Progenitor cell of endocrine pancreas (in vitro differentiated cells): ENCODE measurements around the gene ZNF12. TPM values are rescaled to one million over a fixed set of nuclear protein-coding genes. Genes with fewer than 3 reads are reported as not detected.
"Not testable (repeated sequence)": the region's sequence is repeated elsewhere in the genome, so short reads cannot be mapped to it uniquely, and the experiment has no call there.

Source experiments
- DNase-seq: peaks from one replicate; pipeline ENCODE4 v3.0.0; 2021; ENCODE audit warnings: low spot score; ENCODE audit not compliant: unreplicated experiment
- H3K27ac Mint-ChIP-seq: 2 replicates; pipeline ENCODE4 v1.8.0; 2021; ENCODE audit warnings: mild to moderate bottlenecking, moderate library complexity, mixed read lengths
- H3K27me3 Mint-ChIP-seq: 2 replicates; pipeline ENCODE4 v1.8.0; 2021; ENCODE audit warnings: mixed read lengths
- H3K36me3 Mint-ChIP-seq: 2 replicates; pipeline ENCODE4 v1.8.0; 2022; ENCODE audit warnings: mixed read lengths; ENCODE audit not compliant: insufficient read depth
- H3K4me1 Mint-ChIP-seq: 2 replicates; pipeline ENCODE4 v1.8.0; 2021; ENCODE audit warnings: low read depth, mixed read lengths
- H3K4me3 Mint-ChIP-seq: 2 replicates; pipeline ENCODE4 v1.8.0; 2021; ENCODE audit warnings: low read depth, mild to moderate bottlenecking, moderate library complexity, mixed read lengths
- H3K9me3 Mint-ChIP-seq: 2 replicates; pipeline ENCODE4 v1.8.0; 2021; ENCODE audit warnings: low read depth, mixed read lengths
- total RNA-seq: library from RNA; stranded (reverse); gene quantifications from 2 replicates; pipeline ENCODE4 v1.2.1, GENCODE V29; 2021
- TF ChIP-seq, protein P1 (sequence below): fragments of 200-600 bp; sonication (generic); IDR thresholded peaks from one replicate; pipeline ENCODE4 v1.5.0; 2021; ENCODE audit warnings: antibody characterized with exemption, mild to moderate bottlenecking; ENCODE audit not compliant: unreplicated experiment

Gene ZNF12
- total RNA-seq, 1 donor from 2014 or later = 28.8 TPM

DNA sequence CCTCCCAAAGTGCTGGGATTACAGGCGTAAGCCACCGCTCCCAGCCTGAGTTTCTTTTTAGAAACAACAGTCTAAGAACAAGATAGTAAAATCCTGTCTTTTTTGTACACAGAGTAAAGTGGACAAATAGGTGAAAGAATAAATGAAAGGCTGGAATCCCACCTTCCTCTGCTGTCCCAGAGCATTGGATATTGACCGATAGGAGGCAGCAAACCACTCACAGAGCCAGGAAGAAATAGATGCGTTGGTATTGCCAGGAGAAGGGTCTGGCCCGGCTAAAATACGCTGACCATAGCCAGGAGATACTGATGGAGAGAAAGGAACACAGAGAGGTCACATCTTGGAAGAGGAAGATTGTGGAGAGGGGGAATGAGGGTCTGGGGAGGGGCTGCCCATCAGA, 11.4 kb upstream of the ZNF12 start:
- DNase-seq = no peak
- Mint-ChIP-seq H3K27ac (no peak overlapping the region), H3K4me3 (no peak overlapping the region), H3K36me3 (no peaks in the 10 kb centered on the region), H3K27me3 (peaks cover 7% of the 10 kb centered on the region), H3K4me1 (no peaks in the 10 kb centered on the region), H3K9me3 (no peaks in the 10 kb centered on the region)
- TF ChIP-seq, protein P1, sequence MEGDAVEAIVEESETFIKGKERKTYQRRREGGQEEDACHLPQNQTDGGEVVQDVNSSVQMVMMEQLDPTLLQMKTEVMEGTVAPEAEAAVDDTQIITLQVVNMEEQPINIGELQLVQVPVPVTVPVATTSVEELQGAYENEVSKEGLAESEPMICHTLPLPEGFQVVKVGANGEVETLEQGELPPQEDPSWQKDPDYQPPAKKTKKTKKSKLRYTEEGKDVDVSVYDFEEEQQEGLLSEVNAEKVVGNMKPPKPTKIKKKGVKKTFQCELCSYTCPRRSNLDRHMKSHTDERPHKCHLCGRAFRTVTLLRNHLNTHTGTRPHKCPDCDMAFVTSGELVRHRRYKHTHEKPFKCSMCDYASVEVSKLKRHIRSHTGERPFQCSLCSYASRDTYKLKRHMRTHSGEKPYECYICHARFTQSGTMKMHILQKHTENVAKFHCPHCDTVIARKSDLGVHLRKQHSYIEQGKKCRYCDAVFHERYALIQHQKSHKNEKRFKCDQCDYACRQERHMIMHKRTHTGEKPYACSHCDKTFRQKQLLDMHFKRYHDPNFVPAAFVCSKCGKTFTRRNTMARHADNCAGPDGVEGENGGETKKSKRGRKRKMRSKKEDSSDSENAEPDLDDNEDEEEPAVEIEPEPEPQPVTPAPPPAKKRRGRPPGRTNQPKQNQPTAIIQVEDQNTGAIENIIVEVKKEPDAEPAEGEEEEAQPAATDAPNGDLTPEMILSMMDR = no peak

DNA sequence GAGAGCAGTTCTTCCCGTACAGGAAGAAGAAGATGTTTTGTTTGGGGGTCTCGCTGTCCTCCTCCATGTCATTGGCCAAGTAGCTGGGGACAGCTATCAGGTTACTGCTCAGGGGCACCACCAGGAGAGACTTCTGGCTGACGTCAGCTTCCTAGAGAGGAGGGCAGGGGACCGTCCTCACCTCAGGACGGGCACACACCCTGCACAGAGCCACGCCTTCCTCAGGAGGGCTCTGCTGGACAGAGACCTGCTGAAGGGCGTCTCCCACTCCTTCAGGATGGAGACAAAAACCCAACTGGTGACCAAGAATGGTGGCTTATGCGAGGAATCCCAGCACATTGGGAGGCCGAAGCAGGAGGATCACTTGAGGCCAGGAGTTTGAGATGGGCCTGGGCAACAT, 9.2 kb upstream of the ZNF12 start:
- H3K4me1 Mint-ChIP-seq, H3K9me3 Mint-ChIP-seq, H3K36me3 Mint-ChIP-seq, H3K27ac Mint-ChIP-seq, H3K4me3 Mint-ChIP-seq, H3K27me3 Mint-ChIP-seq, DNase-seq: not testable (repeated sequence)

DNA sequence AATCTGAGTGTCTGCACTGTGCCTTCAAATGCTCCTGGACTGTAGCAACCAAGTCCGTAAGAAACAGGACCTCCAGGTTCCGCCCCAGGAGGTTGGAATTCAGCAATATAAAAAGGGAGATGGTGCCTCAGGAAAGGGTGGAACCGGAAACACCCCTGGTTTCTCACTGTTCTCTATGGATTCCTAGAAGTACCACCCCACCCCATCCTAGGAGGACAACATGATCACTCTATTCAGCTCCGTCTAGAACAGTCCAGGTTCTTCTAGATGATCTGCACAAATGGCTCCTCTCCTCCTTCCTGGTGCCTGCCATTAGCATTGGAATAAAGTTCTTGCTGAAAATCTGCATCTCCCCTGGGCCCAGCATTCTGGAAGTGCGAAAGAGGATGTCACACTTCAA, 7.6 kb upstream of the ZNF12 start:
- Mint-ChIP-seq H3K9me3 (no peaks in the 10 kb centered on the region), H3K4me1 (no peaks in the 10 kb centered on the region), H3K27ac (no peak overlapping the region), H3K27me3 (peaks cover 12% of the 10 kb centered on the region), H3K4me3 (no peak overlapping the region), H3K36me3 (no peaks in the 10 kb centered on the region)
- TF ChIP-seq, protein P1 = no peak
- no peak for DNase-seq

DNA sequence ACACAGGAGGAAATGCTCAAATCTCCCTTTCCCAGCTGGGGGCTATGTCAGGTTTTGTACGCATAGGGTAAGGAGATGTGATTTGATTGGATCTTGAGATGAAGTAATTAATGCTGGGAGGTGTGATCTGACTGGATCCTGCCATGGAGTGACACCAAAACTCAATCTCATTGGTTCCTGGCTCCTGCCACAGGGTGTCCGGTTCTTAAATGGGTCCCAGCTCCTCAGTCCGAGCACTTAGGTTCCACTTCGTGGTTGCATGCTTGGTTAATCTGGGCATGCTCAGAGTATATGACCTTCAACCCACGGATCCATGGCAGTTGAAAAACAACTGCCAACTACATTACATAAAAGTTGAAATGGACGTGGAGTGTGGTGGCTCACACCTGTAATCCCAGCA, 3.1 kb upstream of the ZNF12 start:
- Mint-ChIP-seq H3K36me3 (peaks cover 9% of the 10 kb centered on the region), H3K9me3 (peaks cover 8% of the 10 kb centered on the region), H3K27ac (no peak overlapping the region), H3K27me3 (peaks cover 17% of the 10 kb centered on the region), H3K4me3 (no peak overlapping the region), H3K4me1 (peaks cover 8% of the 10 kb centered on the region)
- TF ChIP-seq, protein P1 = no peak
- DNase-seq = no peak

DNA sequence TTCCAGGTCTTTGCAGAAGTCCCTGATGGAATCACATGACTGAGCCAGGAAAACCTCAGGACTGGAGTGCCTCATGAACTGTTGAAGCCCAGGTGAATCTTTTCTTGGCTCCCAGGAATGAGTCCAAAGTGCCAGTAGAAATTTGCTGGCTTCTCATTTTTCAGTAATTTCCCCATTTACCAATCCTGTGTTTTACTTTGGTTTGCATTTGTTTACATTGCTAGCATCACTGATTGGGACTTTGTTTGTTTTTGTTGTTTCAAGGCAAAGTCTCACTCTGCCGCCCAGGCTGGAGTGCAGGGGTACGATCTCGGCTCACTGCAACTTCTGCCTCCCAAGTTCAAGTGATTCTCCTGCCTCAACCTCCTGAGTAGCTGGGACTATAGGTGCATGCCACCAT, 1.6 kb upstream of the ZNF12 start:
- Mint-ChIP-seq H3K9me3 (peaks cover 14% of the 10 kb centered on the region), H3K36me3 (peaks cover 18% of the 10 kb centered on the region), H3K4me1 (peaks cover 8% of the 10 kb centered on the region), H3K4me3 (no peak overlapping the region), H3K27ac (no peak overlapping the region), H3K27me3 (peaks cover 17% of the 10 kb centered on the region)
- DNase-seq = no peak
- TF ChIP-seq, protein P1 = no peak

DNA sequence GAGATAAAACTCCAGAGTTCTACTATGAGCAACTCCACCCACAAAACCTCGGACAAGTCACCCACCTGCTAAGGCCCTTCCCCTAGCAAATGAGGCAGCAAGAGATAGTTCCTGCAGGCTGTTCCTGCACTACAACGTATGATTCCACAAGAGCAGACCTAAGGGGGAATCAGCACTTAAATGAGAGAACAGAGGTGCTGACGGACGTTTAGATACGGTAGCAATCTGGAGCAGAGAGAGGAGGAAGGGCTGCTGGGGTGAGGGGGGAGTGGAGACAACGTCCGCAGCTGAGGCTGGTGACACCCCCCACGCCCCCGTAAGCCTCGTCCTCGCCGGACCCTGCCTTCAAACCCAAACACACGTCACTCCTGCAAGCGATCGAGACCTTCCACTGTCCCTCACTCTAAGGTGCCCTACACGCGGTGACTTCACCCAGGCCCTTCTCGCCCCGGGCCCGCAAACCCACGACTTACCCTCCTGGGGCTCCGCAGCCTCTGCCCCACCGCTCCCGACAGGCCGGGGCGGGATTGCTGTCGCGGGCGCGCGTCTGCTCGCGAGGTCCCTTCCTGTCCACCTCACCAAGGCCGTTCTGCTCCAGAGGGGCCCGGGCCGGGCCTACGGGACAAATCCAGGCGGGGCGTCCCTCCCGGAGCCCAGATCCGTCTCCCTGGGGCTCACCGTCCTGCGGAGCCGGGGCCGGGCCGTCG, 635 bp downstream of the ZNF12 start:
- Mint-ChIP-seq H3K4me1 (peaks cover 8% of the 10 kb centered on the region), H3K4me3 (peak overlapping the region; percentile 89), H3K36me3 (peaks cover 37% of the 10 kb centered on the region), H3K27ac (peak overlapping the region; percentile 91), H3K9me3 (peaks cover 31% of the 10 kb centered on the region), H3K27me3 (peaks cover 14% of the 10 kb centered on the region)
- TF ChIP-seq, protein P1 = no peak
- peak; percentile 13 for DNase-seq
